Heart left ventricle (tissue), 16 donors: Measurements from ENCODE around the gene OSGIN1. TPM values are rescaled to one million over a fixed set of nuclear protein-coding genes. Genes with fewer than 3 reads are reported as not detected.

Experiments used
- ATAC-seq, 4 donors: fragments of 200-7000 bp; cut with Tn5 transposase; one replicate each; pipeline ENCODE4 v1.9.1; 2020 to 2022; ENCODE audit warnings: moderate library complexity in 4 of 4, mild to moderate bottlenecking in 3 of 4, moderate number of reproducible peaks in 1 of 4
- DNase-seq, 5 donors: peaks; one replicate each; pipeline ENCODE4 v3.0.0-alpha.2; 2020
- H3K27ac ChIP-seq, 12 donors: fragments of 200-600 bp; sonication (generic) in 4 of 12; one replicate each; pipeline versions ENCODE4 v1.5.0 to v1.8.0; 2016 to 2022; ENCODE audit warnings: mild to moderate bottlenecking in 2 of 12
- H3K27me3 ChIP-seq, 9 donors: fragments of 200-600 bp; sonication (generic) in 2 of 9; one replicate each; pipeline versions ENCODE4 v1.5.1 to v1.8.0; 2016 to 2022; ENCODE audit warnings: mild to moderate bottlenecking in 3 of 9
- H3K36me3 ChIP-seq, 9 donors: fragments of 200-600 bp; sonication (generic) in 2 of 9; one replicate each; pipeline versions ENCODE4 v1.5.0 to v1.8.0; 2018 to 2022; ENCODE audit warnings: mild to moderate bottlenecking in 2 of 9
- H3K4me1 ChIP-seq, 12 donors: fragments of 200-600 bp; sonication (generic) in 4 of 12; one replicate each; pipeline versions ENCODE4 v1.5.0 to v1.8.0; 2016 to 2022; ENCODE audit warnings: mild to moderate bottlenecking in 3 of 12
- H3K4me3 ChIP-seq, 12 donors: fragments of 200-600 bp; sonication (generic) in 4 of 12; one replicate each; pipeline versions ENCODE4 v1.5.0 to v1.8.0; 2017 to 2022; ENCODE audit warnings: mild to moderate bottlenecking in 9 of 12, moderate library complexity in 4 of 12
- H3K9me3 ChIP-seq, 12 donors: fragments of 200-600 bp; sonication (generic) in 4 of 12; one replicate each; pipeline versions ENCODE4 v1.5.0 to v1.8.0; 2016 to 2022; ENCODE audit warnings: mild to moderate bottlenecking in 1 of 12
- CTCF ChIP-seq, 12 donors: fragments of 200-600 bp; sonication (generic) in 4 of 12; IDR thresholded peaks; one replicate each; pipeline versions ENCODE4 v1.5.0 to v1.8.0; 2018 to 2022; ENCODE audit warnings: antibody characterized with exemption in 12 of 12, mild to moderate bottlenecking in 5 of 12
- POLR2A ChIP-seq, 2 donors: fragments of 450-650 bp; IDR thresholded peaks; one replicate each; pipeline ENCODE4 v1.6.1; 2017; ENCODE audit warnings: antibody characterized with exemption in 2 of 2, mild to moderate bottlenecking in 2 of 2, moderate library complexity in 2 of 2
- WGBS, 4 donors: extraction: QIAGEN DNeasy Blood & Tissue Kit in 2 of 4; methylation state at CpG; one replicate each; pipeline versions ENCODE4 v1.1.5 to v1.1.7; 2013 to 2018; 5-methylcytosine and 5-hydroxymethylcytosine counted together
- intact Hi-C, 10 donors: fragments of 100-400 bp; cut with DNase I; formaldehyde crosslinking; loops; one replicate each; pipeline versions ENCODE4 v1.11.1 to v1.14.2; 2022
- polyA plus RNA-seq, 2 donors: library from polyadenylated mRNA; stranded (reverse); fragments of 200-250 nt; gene quantifications; one replicate each; pipeline ENCODE4 v1.2.3, GENCODE V29; 2013
- total RNA-seq, 9 donors: library from RNA; depleted of rRNA in 2 of 9; stranded (reverse); fragments of >200 nt in 2 of 9; fragmentation: NEBNext Ultra II Directional in 3 of 9; extraction: Animal tissue kit (Norgen Biotek cat#: 25700) in 3 of 9; gene quantifications; one replicate each; pipeline versions ENCODE4 v1.1.0 to v1.2.4, GENCODE V29; 2016 to 2023
- donor health status: ischemic (EF 13 %, LVEDD 7.1; RV severe dilation, severe dysfunction).
- donor health status: healthy with polysubstance abuse.
- donor health status: DM: no; HTN: yes; CAD: no.
- donor health status: DM: no; HTN: no; CAD: no.
- donor health status: ischemic (EF 25% LVEDD 6.9; RV normal size, moderate dysfunction).
- donor health status: ischemic (EF 25% LVEDD 5.7; RV mildly dilated, moderate dysfunction).
- donor health status: healthy.
- donor health status: DM: yes; HTN: yes; CAD: no.
- donor health status: ischemic (EF 35%, LVEDD 5.7; RV mildly dilated, moderate dysfunction).
- donor health status: nonischemic (EF 11% LVEDD 7.7; RV severe dilation, severe dysfunction).
- donor health status: DM: yes; HTN: yes; CAD: no.
- donor health status: PGD.
- donor health status: ischemic (EF 29% LVEDD 5.4; RV normal size, mild dysfunction).
- donor health status: nonischemic (EF 23%, LVEDD 6.1; RV moderate dilation, normal function).

OSGIN1 gene
- total and polyA plus RNA-seq, 11 donors: 3.3 to 12.8 (median 7.0) TPM

GRCh38 chr16:83925957-83926725 lies 26.9 kb upstream of the OSGIN1 start:
- peak in 2 of 4 donors; percentile 2 to 7 for ATAC-seq

GRCh38 chr16:83926726-83927397 lies 26.2 kb upstream of the OSGIN1 start:
- WGBS, 4 donors: 22 to 29% (median 25%) methylated on average over 34 to 35 of the region's 35 CpGs

More at GRCh38 chr16:83925957-83926725, 26.9 kb upstream of the OSGIN1 start:
- Histone ChIP-seq H3K36me3 (peaks cover 0 to 19% (median 6%) of the 10 kb centered on the region in 9 donors), H3K4me1 (peaks cover 0 to 25% (median 11%) of the 10 kb centered on the region in 12 donors), H3K27ac (no peak overlapping the region), H3K4me3 (no peak overlapping the region), H3K9me3 (no peaks in the 10 kb centered on the region), H3K27me3 (no peaks in the 10 kb centered on the region)
- TF ChIP-seq POLR2A (IDR thresholded peaks at IDR 0.05) (no peak), CTCF (IDR thresholded peaks at IDR 0.05) (no peak)
- DNase-seq: peak in 3 of 5 donors; percentile 22 to 54 (median 32)
- WGBS, 4 donors: 57 to 70% (median 64%) methylated on average over 18 to 27 of the region's 27 CpGs
- intact Hi-C loops: loop anchor here in 1 of 10 donors (10.0 kb wide), 1 partner anchor 101 kb away; no protein-coding TSS in a partner anchor

GRCh38 chr16:83928341-83929055 lies 24.5 kb upstream of the OSGIN1 start:
- Histone ChIP-seq H3K4me3 (no peak overlapping the region), H3K9me3 (no peaks in the 10 kb centered on the region), H3K27me3 (no peaks in the 10 kb centered on the region), H3K36me3 (peaks cover 0 to 14% (median 0%) of the 10 kb centered on the region in 9 donors), H3K4me1 (peaks cover 0 to 25% (median 11%) of the 10 kb centered on the region in 12 donors), H3K27ac (no peak overlapping the region)
- ATAC-seq: no peak
- DNase-seq: no peak
- WGBS, 4 donors: 86 to 87% (median 86%) methylated on average over 16 of the region's 16 CpGs
- intact Hi-C loops: loop anchor here in 1 of 10 donors (10.0 kb wide), 1 partner anchor 104 kb away; no protein-coding TSS in a partner anchor
- TF ChIP-seq POLR2A (IDR thresholded peaks at IDR 0.05) (no peak), CTCF (IDR thresholded peaks at IDR 0.05) (no peak)

More at GRCh38 chr16:83926726-83927397, 26.2 kb upstream of the OSGIN1 start:
- TF ChIP-seq CTCF (IDR thresholded peaks at IDR 0.05) (peak; percentile 88 to 98 (median 94)), POLR2A (IDR thresholded peaks at IDR 0.05) (no peak)
- Histone ChIP-seq H3K4me1 (peaks cover 0 to 25% (median 11%) of the 10 kb centered on the region in 12 donors), H3K27ac (no peak overlapping the region), H3K9me3 (no peaks in the 10 kb centered on the region), H3K4me3 (no peak overlapping the region), H3K27me3 (no peaks in the 10 kb centered on the region), H3K36me3 (peaks cover 0 to 14% (median 4%) of the 10 kb centered on the region in 9 donors)
- peak; percentile 64 to 84 (median 72) for DNase-seq
- intact Hi-C loops: loop anchor here in 1 of 10 donors (1.0 to 10.0 kb wide), 2 partner anchors 36 to 102 kb away; no protein-coding TSS in a partner anchor
- peak; percentile 62 to 67 (median 64) for ATAC-seq
